Measurements from ENCODE around the gene NPFFR1.
"Not testable (repeated sequence)": the region's sequence is repeated elsewhere in the genome, so short reads cannot be mapped to it uniquely, and the experiment has no call there.

Gene NPFFR1

DNA sequence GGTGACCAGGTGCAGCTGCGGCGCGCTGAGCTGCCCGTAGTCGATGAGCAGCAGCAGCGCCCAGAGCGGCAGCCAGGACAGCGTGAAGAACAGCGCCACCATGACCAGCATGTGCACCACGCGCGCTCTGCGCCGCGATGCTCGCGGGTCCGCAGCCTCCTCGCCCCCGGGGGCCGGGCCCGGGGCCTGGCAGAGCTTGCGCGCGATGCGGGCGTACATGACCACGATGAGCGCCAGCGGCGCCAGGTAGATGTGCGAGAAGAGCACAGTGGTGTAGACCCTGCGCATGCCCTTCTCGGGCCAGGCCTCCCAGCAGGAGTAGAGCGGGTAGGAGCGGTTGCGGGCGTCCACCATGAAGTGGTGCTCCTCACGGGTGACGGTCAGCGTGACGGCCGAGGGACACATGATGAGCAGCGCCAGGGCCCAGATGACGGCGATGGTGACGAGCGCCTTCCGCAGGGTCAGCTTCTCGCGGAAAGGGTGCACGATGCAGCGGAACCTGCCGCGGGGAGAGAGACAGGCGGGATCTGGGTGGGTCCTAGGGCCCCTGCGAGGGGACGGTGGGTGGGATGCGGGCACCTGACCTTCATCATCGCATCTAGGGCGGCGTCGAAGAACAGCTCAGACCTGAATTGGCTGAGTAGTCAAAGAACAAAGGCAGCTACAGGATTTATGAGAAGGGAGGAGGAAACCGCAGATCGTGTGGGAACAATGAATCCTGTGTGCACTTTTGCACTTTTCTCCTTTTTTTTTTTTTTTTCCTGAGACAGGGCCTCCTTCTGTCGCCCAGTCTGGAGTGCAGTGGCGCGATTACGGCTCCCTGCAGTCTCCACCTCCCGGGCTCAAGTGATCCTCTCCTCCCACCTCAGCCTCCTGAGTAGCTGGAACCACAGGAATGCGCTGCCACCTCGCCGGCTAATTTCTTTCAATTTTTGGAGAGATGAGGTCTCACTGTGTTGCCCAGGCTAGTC lies 28.2 kb downstream of the NPFFR1 start:
- no peak for DNase-seq (ENCODE audit: insufficient read length, low spot score)
- FAIRE-seq: peak; percentile 9

GRCh38 chr10:70254778-70255328 lies 29.0 kb downstream of the NPFFR1 start:
- TF ChIP-seq PAX5 (IDR thresholded peaks at IDR 0.05; ENCODE audit: insufficient read depth, low read length, severe bottlenecking): no peak
- TF ChIP-seq SPI1 (IDR thresholded peaks at IDR 0.05; ENCODE audit: low read depth, low read length): no peak
- TF ChIP-seq POLR2AphosphoS5 (IDR thresholded peaks at IDR 0.05; ENCODE audit: low read depth, low read length): no peak
- no peak for TF ChIP-seq POLR2A (IDR thresholded peaks at IDR 0.05; ENCODE audit: low read depth, low read length)
- no peak for DNase-seq (ENCODE audit: insufficient read length, low spot score)
- no peak for FAIRE-seq

More for the DNA sequence above, 28.2 kb downstream of the NPFFR1 start:
- TF ChIP-seq POLR2A (IDR thresholded peaks at IDR 0.05; ENCODE audit: low read depth, low read length) (no peak), SPI1 (IDR thresholded peaks at IDR 0.05; ENCODE audit: low read depth, low read length) (no peak)

GRCh38 chr10:70253878-70254765 lies 29.7 kb downstream of the NPFFR1 start:
- FAIRE-seq: no peak
- DNase-seq (ENCODE audit: insufficient read length, low spot score): no peak
- no peak for TF ChIP-seq POU2F2 (IDR thresholded peaks at IDR 0.05; ENCODE audit: low read depth, low read length)
- no peak for TF ChIP-seq PAX5 (IDR thresholded peaks at IDR 0.05; ENCODE audit: insufficient read depth, low read length, severe bottlenecking)
- TF ChIP-seq POLR2A (IDR thresholded peaks at IDR 0.05; ENCODE audit: low read depth, low read length): no peak
- no peak for TF ChIP-seq SPI1 (IDR thresholded peaks at IDR 0.05; ENCODE audit: low read depth, low read length)
- TF ChIP-seq POLR2AphosphoS5 (IDR thresholded peaks at IDR 0.05; ENCODE audit: low read depth, low read length): no peak
- no peak for TF ChIP-seq TAF1 (IDR thresholded peaks at IDR 0.05; ENCODE audit: low read depth, low read length)

DNA sequence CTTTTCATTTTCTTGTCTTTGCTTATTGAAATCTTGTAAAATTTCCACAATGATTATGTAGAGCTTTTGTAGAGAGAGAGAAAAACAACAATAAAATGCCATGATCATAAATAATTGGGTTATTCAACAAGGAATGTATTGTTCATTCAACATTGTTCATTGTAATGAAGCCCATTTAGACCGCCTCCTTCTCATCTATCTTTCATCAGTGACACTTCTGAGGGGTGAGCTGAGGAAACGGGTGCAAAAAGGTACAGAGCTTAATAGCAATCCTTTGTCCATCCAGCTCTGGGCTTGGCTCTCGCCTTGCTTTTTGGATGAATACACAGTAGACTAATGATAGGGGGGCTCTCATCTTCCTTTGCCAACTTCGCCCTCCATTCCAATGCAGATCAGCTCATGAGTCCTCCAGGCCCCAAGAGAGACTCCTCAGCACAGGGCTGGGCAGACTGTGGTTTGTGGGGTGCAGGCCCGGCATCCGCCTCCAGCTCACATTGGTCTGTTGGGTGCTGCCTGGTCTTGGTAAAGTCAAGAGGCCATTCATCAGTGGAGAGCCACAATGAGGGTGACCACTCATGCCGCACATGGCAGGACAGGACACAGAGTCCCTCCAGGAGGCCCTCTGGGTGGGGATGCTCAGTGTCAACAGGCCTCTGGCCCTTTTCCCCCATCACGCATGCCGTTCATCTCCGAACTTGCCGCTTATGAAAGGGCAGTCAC lies 32.7 kb downstream of the NPFFR1 start:
- FAIRE-seq: no peak

GRCh38 chr10:70247360-70247759 lies 36.4 kb downstream of the NPFFR1 start:
- DNase-seq (ENCODE audit: insufficient read length, low spot score) (no peak), FAIRE-seq (no peak)
- no peak for TF ChIP-seq POU2F2 (IDR thresholded peaks at IDR 0.05; ENCODE audit: low read depth, low read length)
- TF ChIP-seq SPI1 (IDR thresholded peaks at IDR 0.05; ENCODE audit: low read depth, low read length): no peak
- TF ChIP-seq POLR2AphosphoS5 (IDR thresholded peaks at IDR 0.05; ENCODE audit: low read depth, low read length): no peak
- TF ChIP-seq PAX5 (IDR thresholded peaks at IDR 0.05; ENCODE audit: insufficient read depth, low read length, severe bottlenecking): no peak
- no peak for TF ChIP-seq POLR2A (IDR thresholded peaks at IDR 0.05; ENCODE audit: low read depth, low read length)
- TF ChIP-seq TAF1 (IDR thresholded peaks at IDR 0.05; ENCODE audit: low read depth, low read length): no peak

More for the DNA sequence above, 32.7 kb downstream of the NPFFR1 start:
- no peak for DNase-seq (ENCODE audit: insufficient read length, low spot score)
- TF ChIP-seq POLR2AphosphoS5 (IDR thresholded peaks at IDR 0.05; ENCODE audit: low read depth, low read length): no peak
- no peak for TF ChIP-seq SPI1 (IDR thresholded peaks at IDR 0.05; ENCODE audit: low read depth, low read length)
- TF ChIP-seq TAF1 (IDR thresholded peaks at IDR 0.05; ENCODE audit: low read depth, low read length): no peak
- no peak for TF ChIP-seq POU2F2 (IDR thresholded peaks at IDR 0.05; ENCODE audit: low read depth, low read length)
- TF ChIP-seq POLR2A (IDR thresholded peaks at IDR 0.05; ENCODE audit: low read depth, low read length): no peak
- TF ChIP-seq PAX5 (IDR thresholded peaks at IDR 0.05; ENCODE audit: insufficient read depth, low read length, severe bottlenecking): no peak

GRCh38 chr10:70241081-70241480 lies 42.7 kb downstream of the NPFFR1 start:
- FAIRE-seq (no peak), DNase-seq (ENCODE audit: insufficient read length, low spot score) (no peak)
- TF ChIP-seq SPI1 (IDR thresholded peaks at IDR 0.05; ENCODE audit: low read depth, low read length): no peak
- no peak for TF ChIP-seq POU2F2 (IDR thresholded peaks at IDR 0.05; ENCODE audit: low read depth, low read length)
- no peak for TF ChIP-seq TAF1 (IDR thresholded peaks at IDR 0.05; ENCODE audit: low read depth, low read length)
- TF ChIP-seq POLR2A (IDR thresholded peaks at IDR 0.05; ENCODE audit: low read depth, low read length): no peak
- TF ChIP-seq PAX5 (IDR thresholded peaks at IDR 0.05; ENCODE audit: insufficient read depth, low read length, severe bottlenecking): no peak
- no peak for TF ChIP-seq POLR2AphosphoS5 (IDR thresholded peaks at IDR 0.05; ENCODE audit: low read depth, low read length)

DNA sequence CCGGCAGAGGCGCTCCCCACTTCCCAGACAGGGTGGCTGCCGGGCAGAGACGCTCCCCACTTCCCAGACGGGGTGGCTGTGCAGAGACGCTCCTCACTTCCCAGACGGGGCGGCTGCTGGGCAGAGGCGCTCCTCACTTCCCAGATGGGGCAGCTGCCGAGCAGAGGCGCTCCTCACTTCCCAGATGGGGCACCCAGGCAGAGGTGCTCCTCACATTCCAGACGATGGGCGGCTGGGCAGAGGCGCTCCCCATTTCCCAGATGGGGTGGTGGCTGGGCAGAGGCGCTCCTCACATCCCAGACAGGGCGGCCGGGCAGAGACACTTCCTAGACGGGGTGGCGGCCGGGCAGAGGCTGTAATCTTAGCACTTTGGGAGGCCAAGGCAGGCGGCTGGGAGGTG lies 43.8 kb downstream of the NPFFR1 start:
- not testable (repeated sequence) for FAIRE-seq; DNase-seq (ENCODE audit: insufficient read length, low spot score)

DNA sequence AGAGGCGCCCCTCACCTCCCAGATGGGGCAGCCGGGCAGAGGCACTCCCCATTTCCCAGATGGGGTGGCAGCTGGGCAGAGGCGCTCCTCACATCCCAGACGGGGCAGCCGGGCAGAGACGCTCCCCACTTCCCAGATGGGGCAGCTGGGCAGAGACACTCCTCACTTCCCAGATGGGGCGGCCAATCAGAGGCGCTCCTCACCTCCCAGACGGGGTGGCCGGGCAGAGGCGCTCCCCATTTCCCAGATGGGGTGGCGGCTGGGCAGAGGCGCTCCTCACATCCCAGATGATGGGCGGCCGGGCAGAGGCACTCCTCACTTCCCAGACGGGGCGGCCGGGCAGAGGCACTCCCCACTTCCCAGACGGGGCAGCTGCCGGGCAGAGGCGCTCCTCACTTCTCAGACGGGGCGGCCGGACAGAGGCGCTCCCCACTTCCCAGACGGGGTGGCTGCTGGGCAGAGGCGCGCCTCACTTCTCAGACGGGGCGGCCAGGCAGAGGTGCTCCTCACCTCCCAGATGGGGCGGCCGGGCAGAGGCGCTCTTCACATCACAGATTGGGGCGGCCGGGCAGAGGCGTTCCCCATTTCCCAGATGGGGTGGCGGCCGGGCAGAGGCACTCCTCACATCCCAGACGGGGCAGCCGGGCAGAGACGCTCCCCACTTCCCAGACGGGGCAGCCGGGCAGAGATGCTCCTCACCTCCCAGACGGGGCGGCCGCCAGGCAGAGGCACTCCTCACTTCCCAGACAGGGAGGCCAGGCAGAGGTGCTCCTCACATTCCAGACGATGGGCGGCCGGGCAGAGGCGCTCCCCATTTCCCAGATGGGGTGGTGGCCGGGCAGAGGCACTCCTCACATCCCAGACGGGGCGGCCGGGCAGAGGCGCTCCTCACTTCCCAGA lies 44.5 kb downstream of the NPFFR1 start:
- FAIRE-seq; DNase-seq (ENCODE audit: insufficient read length, low spot score): not testable (repeated sequence)

- not testable (repeated sequence) for FAIRE-seq
These were observed 45.8 kb downstream of the NPFFR1 start for GRCh38 chr10:70237958-70238536.

More at GRCh38 chr10:70237958-70238536, 45.8 kb downstream of the NPFFR1 start:
- not testable (repeated sequence) for DNase-seq (ENCODE audit: insufficient read length, low spot score)

Data from GM12891 (cell line).